Inferior parietal cortex (tissue), 1 donor: ENCODE results near the gene CABLES2.

Experiments
- DNase-seq: peaks from one replicate; pipeline ENCODE4 v3.0.0-alpha.2; 2016; ENCODE audit errors: extremely low spot score

Gene CABLES2

GRCh38 chr20:62350629-62351422, 56.3 kb downstream of the CABLES2 start:
- no peak for DNase-seq

- DNase-seq = no peak
Observed at GRCh38 chr20:62350098-62350628, 56.9 kb downstream of the CABLES2 start.

- no peak for DNase-seq
Observed at GRCh38 chr20:62349556-62350097, 57.5 kb downstream of the CABLES2 start.

GRCh38 chr20:62348604-62349003, 58.5 kb downstream of the CABLES2 start:
- DNase-seq = no peak

- DNase-seq = no peak
Observed at GRCh38 chr20:62347445-62347844, 59.6 kb downstream of the CABLES2 start.

GRCh38 chr20:62347151-62347404, 60.0 kb downstream of the CABLES2 start:
- DNase-seq = no peak

GRCh38 chr20:62346398-62347150, 60.5 kb downstream of the CABLES2 start:
- no peak for DNase-seq

- no peak for DNase-seq
Observed at GRCh38 chr20:62345681-62346370, 61.3 kb downstream of the CABLES2 start.

GRCh38 chr20:62344782-62345181, 62.3 kb downstream of the CABLES2 start:
- no peak for DNase-seq

- no peak for DNase-seq
Observed at GRCh38 chr20:62344092-62344491, 63.0 kb downstream of the CABLES2 start.

- DNase-seq = no peak
Observed at GRCh38 chr20:62342910-62343309, 64.2 kb downstream of the CABLES2 start.

- DNase-seq = no peak
Observed at GRCh38 chr20:62339647-62340062, 67.4 kb downstream of the CABLES2 start.
